ENCODE data around the gene TPRG1L. TPM values are rescaled to one million over a fixed set of nuclear protein-coding genes. Genes with fewer than 3 reads are reported as not detected.
A peak's percentile ranks its signal among the peaks of the same experiment; 100 is the strongest.
"Not testable (repeated sequence)": the region's sequence is repeated elsewhere in the genome, so short reads cannot be mapped to it uniquely, and the experiment has no call there.

TPRG1L gene
- total RNA-seq, 2 donors from 2014 or later: 8.6 to 24.4 TPM

- intact Hi-C loops (cut with DNase I): no loop called here
- Histone ChIP-seq H3K4me1 (peaks cover 30% of the 10 kb centered on the region), H3K36me3 (replicated peaks in 1 of 2; ENCODE audit: insufficient read depth in 1 of 2, low read depth in 2 of 2) (no peaks in the 10 kb centered on the region), H3K4me3 (no peak overlapping the region), H3K27ac (no peak overlapping the region), H3K9me3 (no peaks in the 10 kb centered on the region), H3K27me3 (no peaks in the 10 kb centered on the region)
- TF ChIP-seq CTCF (IDR thresholded peaks at IDR 0.05): no peak
- no peak for TF ChIP-seq POLR2A (IDR thresholded peaks at IDR 0.05)
- DNase-seq (no peak), ATAC-seq (no peak)
- WGBS, 2 donors: 72 to 74% methylated on average over 11 to 12 of the region's 12 CpGs
These were observed 4.1 kb upstream of the TPRG1L start for GRCh38 chr1:3620708-3621107.

GRCh38 chr1:3621151-3621671, 3.6 kb upstream of the TPRG1L start:
- H3K27me3 ChIP-seq; H3K9me3 ChIP-seq; H3K36me3 ChIP-seq (replicated peaks in 1 of 2; ENCODE audit: insufficient read depth in 1 of 2, low read depth in 2 of 2); intact Hi-C loops (cut with DNase I); ATAC-seq; H3K27ac ChIP-seq; H3K4me3 ChIP-seq: not testable (repeated sequence)
- WGBS, 2 donors: 15 to 19% methylated on average over 15 of the region's 15 CpGs
- TF ChIP-seq CTCF (IDR thresholded peaks at IDR 0.05): peak; percentile 19 to 72 (median 56)
- DNase-seq: peak; percentile 43 to 58 (median 46)
- peaks cover 35% of the 10 kb centered on the region for H3K4me1 ChIP-seq

GRCh38 chr1:3622102-3622501, 2.7 kb upstream of the TPRG1L start:
- H3K27me3 ChIP-seq; H3K4me3 ChIP-seq; H3K27ac ChIP-seq; intact Hi-C loops (cut with DNase I); H3K9me3 ChIP-seq; ATAC-seq; DNase-seq; H3K36me3 ChIP-seq (replicated peaks in 1 of 2; ENCODE audit: insufficient read depth in 1 of 2, low read depth in 2 of 2): not testable (repeated sequence)
- 72 to 80% methylated on average over 9 of the region's 9 CpGs for WGBS, 2 donors
- peaks cover 35% of the 10 kb centered on the region for H3K4me1 ChIP-seq

GRCh38 chr1:3623441-3624199, 1.2 kb upstream of the TPRG1L start:
- Histone ChIP-seq H3K4me1 (peaks cover 34% of the 10 kb centered on the region), H3K4me3 (peak overlapping the region; percentile 67 to 98), H3K36me3 (replicated peaks in 1 of 2; ENCODE audit: insufficient read depth in 1 of 2, low read depth in 2 of 2) (peaks cover 0 to 8% of the 10 kb centered on the region in 2 donors), H3K9me3 (no peaks in the 10 kb centered on the region), H3K27me3 (no peaks in the 10 kb centered on the region), H3K27ac (peak overlapping the region in 3 of 4 donors; percentile 26 to 70 (median 69))
- no peak for TF ChIP-seq POLR2A (IDR thresholded peaks at IDR 0.05)
- ATAC-seq: no peak
- intact Hi-C loops (cut with DNase I): no loop called here
- 23 to 27% methylated on average over 22 to 23 of the region's 23 CpGs for WGBS, 2 donors
- no peak for DNase-seq

GRCh38 chr1:3625151-3625907, 514 bp downstream of the TPRG1L start:
- H3K27me3 ChIP-seq: no peaks in the 10 kb centered on the region
- H3K9me3 ChIP-seq: no peaks in the 10 kb centered on the region
- 1 to 13% methylated on average over 3 to 47 of the region's 71 CpGs for WGBS, 2 donors
- peaks cover 0 to 11% of the 10 kb centered on the region in 2 donors for H3K36me3 ChIP-seq (replicated peaks in 1 of 2; ENCODE audit: insufficient read depth in 1 of 2, low read depth in 2 of 2)
- peaks cover 31% of the 10 kb centered on the region for H3K4me1 ChIP-seq
- intact Hi-C loops (cut with DNase I): no loop called here
- DNase-seq (peak; percentile 41 to 62 (median 58)), ATAC-seq (peak; percentile 17)
- H3K27ac ChIP-seq: peak overlapping the region; percentile 48 to 77 (median 69)
- peak in 2 of 3 donors; percentile 34 to 43 for TF ChIP-seq POLR2A (IDR thresholded peaks at IDR 0.05)
- no peak for TF ChIP-seq CTCF (IDR thresholded peaks at IDR 0.05)
- H3K4me3 ChIP-seq: peak overlapping the region; percentile 64 to 77

All from body of pancreas (tissue), 4 donors.